Measurements from ENCODE around the gene CACFD1.

CACFD1 gene

DNA sequence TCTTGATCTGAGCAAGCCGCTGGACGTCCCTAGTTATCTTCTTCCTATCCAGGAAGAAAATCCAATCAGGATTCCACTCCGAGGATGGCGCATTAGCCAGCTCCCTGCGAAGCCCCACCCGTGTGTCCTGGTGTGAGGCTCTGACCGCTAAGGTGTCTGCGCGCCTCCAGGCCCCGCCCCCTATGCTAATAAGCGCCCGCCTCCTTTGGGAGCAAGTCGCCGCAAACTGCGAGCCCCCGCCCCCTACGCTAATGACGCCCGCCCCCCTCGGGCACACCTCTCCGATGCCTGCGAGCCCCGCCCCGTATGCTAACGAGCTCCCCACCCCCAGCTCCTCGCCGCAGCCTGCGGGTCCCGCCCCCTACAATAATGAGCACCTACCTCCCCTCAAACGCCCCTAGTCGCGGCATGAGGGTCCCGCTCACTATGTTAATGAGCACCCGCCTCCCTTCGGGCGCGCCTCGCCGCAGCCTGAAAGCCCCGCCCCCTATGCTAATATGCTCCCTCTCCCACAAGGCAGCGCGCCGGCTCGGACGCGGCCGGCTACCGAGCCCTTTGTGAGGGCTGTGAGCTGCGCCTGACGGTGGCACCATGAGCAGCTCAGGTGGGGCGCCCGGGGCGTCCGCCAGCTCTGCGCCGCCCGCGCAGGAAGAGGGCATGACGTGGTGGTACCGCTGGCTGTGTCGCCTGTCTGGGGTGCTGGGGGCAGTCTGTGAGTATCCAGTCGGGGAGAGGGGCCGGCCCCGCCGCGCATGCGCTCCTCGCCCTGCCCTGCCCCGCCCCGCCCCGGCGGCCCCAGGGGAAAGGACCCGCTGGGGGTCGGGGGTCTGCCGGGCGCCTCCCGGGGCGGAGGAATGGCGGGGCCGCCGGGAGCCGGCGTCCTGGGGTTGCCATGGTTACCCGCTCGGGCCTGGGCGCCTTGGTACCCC lies at the start of gene CACFD1:
Gene CACFD1 (plus strand): TSS at position 503 of the 929 bp plus-strand sequence. CDS start 89 bp downstream, at position 592.
- peak; percentile 80 to 90 for DNase-seq

DNA sequence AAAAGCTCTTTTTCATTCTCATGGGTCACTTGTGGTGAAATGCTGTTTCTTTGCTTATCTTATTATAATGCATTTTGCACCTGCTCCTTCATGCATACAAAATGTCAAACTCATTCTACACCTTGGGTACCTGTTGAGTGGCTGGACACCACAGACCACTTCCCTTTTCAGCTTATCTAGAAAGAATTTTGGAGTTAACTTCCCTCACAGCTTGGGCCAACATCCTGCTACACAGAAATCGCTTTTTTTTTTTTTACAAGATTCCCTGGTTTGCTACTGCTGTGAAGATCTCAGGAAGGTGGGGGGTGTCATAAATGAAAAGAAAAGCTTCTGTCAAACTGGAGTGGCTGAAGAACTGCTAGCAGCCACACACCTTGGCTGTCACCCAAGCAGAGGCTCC lies 44.6 kb upstream of the CACFD1 start:
- no peak for DNase-seq

DNA sequence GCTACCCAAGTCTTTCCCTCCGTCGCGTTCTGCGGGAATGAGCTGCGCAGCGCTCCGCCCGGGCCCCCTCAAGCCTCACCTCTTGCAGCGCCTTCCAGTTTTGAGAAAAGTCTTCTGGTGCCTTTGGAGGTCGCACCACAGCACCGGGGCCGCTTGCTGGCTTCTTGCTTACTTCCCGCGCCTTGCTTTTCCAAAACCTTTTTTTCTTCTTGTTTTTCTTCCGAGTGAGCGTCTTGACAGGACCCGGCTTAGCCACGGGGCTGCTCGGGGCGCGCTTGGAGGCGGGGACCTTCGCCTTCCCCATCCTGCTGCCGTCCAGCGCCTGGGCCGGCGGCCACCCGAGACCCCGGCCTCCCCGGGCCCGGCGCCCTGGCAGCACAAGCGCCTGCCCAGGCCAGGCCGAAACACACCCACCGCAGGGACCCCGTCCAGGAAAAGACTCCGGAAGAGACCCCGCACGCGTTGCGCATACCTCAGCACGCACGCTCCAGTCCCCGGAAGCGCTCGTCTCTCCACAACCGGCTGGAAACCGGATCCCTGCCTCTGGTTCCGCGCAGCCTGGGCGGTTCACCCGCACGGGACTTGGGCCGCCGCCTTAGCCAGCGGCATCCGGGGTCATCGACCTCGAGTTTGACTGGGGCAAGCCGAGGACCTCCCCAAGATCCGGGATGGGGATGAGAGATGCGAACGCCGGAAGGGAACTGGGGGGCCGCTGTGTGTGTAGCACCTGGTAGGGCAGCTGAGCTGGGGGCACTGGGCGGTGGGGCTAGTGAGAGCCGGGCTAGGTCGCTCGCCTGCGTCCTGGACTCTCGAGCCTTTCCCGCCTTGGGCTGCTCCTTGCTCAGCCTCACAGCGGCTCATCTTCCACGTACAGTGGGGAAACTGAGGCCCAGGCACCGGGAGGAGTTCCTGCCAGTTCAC lies 42.0 kb upstream of the CACFD1 start, which contains the start of gene REXO4:
Gene REXO4 (minus strand): TSS at position 470 of the 921 bp plus-strand sequence. CDS start 166 bp downstream, at position 304.
- DNase-seq: peak; percentile 87 to 90

DNA sequence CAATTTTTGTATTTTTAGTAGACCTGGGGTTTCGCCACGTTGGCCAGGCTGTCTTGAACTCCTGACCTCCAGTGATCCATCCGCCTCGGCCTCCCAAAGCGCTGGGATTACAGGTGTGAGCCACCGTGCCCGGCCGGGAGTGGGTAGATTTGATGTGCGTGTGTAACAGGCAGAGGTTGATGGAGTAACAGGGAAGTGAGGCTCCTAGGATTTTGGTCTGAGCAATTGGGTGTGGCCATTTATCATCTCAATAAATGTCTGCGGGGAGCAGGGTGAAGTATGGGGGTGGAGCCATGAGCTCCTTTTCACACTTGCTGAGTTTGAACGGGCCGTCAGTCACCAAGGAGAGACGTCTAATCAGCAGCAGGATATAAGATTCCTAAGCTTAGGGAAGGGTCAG lies 40.8 kb upstream of the CACFD1 start:
- DNase-seq: no peak

DNA sequence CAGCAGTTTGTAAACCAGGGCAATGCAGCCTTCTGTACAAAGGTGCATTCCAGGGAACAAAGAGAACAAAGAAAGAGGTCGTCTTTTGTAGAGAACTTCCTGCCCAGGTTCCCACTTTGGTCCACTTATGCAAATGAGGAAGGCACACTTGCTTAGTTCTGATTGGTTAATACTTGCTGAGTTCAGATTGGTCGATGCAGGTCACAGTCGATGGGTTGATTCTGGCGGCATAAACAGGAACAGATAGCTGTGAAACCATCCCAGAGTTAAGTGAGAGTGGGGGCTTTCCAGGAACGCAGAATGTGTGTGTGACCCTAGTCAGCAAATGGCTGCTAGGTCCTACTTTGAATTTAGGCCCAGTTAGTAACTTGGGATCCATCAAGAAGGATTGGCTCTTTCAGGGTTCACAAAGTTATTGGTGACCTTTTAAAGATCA lies 39.4 kb upstream of the CACFD1 start:
- no peak for DNase-seq

DNA sequence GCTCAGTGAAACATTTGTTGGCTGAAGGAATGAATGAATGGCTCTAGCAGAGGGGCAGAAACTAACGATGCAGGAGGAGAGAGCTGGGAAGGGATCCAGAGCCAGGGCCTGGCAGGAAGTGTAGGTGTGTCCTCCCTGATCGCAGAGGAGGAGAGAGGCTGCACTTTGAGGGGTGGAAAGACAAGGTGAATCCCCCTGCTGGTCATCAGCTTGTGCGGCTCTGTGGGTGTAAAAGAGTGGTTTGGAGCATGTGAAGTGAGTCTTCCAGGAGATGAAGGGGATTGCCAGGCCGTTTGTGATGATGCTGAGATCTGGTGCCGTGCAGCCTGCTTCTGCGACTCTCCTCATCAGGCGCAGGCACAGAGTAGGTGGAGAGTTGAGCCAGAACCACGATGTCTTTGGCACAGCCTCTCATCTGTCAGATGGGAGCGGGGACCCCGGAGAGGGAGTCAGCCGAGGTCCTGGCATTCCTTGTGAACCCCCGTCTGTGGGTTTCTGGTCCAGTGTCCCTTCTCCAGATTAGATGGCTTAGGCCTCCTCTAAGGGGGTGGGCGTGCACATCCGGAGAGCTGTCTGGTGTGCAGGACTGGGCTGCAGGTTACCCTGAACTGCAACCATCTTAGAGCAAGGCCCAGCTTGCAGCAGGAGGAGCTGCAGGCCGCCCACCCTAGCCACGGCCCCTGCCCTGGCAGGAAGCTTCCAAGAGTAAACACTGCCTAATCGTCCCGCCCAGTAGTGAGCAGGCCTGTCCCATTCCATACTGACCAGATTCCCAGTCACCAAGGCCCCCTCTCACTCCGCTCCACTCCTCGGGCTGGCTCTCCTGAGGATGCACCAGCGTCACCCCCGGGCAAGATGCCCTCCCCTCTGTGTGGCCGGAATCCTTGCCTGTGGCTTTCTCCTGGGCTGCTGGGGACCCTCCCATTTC lies 37.9 kb upstream of the CACFD1 start, which contains the start of gene ADAMTS13:
Gene ADAMTS13 (plus strand): TSS at position 753 of the 928 bp plus-strand sequence. CDS start 77 bp downstream, at position 830.
- DNase-seq: peak in 1 of 2 experiments; percentile 8

DNA sequence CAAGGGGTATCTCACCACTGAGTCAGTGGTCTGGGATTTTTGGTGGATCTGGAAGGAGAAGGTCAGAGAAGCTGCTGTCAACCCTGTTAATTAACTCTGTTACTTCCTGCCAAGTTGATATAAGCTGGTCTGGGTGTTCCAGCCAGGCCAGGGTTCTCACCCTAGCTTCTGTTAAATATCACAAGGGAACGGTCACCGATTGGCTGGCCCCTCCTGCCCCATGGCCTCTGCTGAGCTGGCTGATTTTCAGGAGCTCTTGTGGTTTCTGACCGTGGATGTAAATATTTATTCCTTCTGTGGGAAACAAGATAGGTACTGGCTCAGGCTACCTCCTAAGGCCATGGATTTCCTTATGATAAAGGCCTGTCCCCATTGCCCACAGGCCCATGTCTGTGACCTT lies 36.6 kb upstream of the CACFD1 start:
- no peak for DNase-seq

DNA sequence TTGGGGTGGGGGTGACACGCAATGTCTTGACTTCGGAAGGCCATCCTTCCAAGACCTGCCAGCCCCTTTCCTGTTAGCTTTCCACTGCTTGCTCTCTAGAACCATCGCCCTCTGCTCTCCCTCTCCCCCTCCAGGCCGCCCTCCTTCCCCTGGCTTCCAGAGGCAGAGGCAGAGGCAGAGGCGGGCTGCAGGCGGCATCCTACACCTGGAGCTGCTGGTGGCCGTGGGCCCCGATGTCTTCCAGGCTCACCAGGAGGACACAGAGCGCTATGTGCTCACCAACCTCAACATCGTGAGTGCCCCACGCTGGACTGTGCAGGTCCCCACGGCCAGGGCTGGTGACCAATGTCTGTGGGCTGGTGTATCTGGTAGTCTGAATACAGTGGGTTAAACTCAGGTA lies 35.6 kb upstream of the CACFD1 start:
- DNase-seq: no peak

DNA sequence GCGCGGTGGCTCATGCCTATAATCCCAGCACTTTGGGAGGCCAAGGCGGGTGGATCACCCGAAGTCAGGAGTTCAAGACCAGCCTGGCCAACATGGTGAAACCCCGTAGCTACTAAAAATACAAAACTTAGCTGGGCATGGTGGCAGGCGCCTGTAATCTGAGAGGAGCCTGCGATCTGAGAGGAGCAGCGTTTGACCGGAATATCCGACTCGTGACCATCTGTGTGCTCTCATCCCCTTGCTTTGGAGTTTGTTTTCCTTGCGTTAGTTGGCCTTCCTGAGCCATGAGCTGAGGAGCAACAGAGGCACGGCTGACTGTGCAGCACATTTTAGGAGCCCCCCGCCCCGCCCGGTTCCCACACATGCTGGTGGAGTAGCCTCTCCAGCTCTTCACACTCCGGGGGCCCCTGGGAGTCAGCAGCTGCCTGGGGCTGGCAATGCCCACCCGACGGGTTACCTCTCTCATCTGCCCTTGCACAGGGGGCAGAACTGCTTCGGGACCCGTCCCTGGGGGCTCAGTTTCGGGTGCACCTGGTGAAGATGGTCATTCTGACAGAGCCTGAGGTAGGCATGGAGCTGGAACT lies 34.6 kb upstream of the CACFD1 start:
- DNase-seq: no peak

DNA sequence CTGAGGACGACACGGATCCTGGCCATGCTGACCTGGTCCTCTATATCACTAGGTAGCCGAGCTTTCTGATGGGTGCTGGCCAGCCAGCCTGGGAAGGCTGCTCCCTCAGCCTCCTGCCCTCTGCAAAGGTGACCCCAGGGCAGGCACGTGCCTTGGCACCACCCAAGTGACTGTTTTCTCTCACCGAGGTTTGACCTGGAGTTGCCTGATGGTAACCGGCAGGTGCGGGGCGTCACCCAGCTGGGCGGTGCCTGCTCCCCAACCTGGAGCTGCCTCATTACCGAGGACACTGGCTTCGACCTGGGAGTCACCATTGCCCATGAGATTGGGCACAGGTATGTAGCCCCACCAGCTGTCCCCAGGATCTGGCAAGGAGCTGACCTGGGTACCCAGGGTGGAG lies 33.8 kb upstream of the CACFD1 start:
- DNase-seq: no peak

DNA sequence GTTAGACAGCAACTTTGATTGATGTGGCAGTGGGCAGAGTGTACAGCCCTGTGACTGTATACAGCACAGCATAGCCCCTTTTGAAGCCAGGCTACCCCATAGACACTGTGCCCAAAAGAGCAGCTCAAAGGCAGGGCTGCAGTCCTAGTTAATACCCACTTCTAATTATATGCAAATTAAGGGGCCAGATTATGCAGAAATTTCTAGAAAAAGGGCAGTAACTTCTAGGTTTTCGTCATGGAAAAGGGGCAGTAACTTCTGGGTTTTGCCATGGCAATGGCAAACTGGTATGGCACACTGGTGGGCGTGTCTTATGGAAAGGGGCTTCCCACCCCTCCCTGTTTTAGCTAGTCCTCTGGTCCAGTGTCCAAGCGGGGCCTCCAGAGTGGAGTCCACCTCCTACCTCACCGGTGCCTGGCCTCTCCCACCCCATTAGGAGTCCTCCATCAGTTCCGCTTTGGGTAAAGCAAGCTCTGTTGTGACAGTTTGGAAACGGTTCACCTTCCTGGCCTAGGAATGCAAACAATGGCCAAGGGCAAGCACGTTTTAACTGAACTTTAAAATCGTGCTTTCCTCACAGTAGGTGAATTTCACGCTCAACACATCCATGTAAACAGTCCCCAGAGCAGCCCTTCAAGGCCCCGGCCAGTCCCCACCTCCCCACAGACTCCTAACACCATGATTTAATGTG lies 32.0 kb upstream of the CACFD1 start:
- no peak for DNase-seq

DNA sequence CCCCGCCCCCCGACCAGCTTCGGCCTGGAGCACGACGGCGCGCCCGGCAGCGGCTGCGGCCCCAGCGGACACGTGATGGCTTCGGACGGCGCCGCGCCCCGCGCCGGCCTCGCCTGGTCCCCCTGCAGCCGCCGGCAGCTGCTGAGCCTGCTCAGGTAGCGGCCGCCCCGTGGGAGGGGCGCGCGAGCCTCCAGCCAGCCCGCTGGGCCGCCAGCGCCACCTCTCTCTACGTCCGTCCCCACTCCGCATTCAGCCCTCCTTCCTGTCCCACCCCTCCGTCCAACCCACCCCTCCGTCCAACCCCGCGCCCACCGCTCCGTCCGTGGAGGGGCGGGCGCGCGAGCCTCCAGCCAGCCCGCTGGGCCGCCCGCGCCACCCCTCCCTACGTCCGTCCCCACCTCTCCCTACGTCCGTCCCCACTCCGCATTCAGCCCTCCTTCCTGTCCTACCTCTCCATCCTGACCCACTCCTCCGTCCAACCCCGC lies 31.1 kb upstream of the CACFD1 start:
- DNase-seq: no peak

DNA sequence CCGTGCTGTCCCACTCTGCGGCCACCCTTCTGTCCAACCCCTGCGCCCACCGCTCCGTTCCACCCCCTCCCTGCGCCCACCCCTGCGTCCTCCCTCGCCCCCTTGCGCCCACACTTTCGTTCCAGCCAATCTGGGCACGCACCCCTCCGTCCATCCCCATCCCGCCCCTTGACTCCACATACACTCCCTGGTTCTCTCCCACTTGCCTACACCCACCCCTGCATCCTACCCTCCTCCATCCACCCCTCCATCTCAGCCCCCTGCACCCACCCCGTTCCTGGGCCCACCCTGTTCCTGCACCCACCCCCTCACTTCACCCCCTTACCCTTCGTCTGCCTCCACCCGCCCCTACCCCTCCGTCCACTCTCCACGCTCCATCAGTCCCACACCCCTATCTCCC lies 30.6 kb upstream of the CACFD1 start:
- DNase-seq: no peak

DNA sequence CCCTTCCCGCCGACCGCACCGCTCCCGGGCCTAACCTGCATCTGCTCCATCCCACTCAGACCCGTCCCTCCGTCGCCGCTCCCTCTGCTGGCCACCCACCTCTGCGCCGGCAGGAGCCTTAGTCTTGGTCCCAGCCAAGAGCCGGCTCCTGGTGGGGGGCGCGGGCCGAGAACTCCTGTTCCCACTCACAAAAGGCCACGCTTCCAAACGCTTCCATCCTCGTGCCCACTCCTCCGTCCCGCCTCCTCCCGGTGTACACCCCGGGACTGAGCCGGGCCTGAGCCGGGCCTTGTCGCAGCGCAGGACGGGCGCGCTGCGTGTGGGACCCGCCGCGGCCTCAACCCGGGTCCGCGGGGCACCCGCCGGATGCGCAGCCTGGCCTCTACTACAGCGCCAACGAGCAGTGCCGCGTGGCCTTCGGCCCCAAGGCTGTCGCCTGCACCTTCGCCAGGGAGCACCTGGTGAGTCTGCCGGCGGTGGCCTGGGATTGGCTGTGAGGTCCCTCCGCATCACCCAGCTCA lies 30.1 kb upstream of the CACFD1 start:
- no peak for DNase-seq

DNA sequence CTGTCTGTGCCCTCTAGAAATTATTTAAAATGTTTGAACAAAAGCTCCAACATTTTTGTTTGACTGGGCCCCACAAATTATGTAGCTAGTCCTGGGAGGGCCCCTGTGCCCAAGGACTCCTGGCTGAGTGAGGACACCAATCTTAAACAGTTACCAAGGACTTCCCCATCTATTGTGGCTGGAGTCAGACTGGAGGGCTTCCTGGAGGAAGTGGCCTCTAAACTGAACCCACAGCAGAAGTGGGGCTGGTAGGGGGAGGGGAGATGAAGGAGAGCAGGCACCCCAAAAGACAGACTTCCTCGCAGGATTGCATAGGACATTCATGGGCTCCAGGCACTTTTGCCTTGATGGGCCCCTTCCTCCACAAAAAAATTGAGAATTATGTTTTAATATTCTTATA lies 29.5 kb upstream of the CACFD1 start:
- DNase-seq: no peak

DNA sequence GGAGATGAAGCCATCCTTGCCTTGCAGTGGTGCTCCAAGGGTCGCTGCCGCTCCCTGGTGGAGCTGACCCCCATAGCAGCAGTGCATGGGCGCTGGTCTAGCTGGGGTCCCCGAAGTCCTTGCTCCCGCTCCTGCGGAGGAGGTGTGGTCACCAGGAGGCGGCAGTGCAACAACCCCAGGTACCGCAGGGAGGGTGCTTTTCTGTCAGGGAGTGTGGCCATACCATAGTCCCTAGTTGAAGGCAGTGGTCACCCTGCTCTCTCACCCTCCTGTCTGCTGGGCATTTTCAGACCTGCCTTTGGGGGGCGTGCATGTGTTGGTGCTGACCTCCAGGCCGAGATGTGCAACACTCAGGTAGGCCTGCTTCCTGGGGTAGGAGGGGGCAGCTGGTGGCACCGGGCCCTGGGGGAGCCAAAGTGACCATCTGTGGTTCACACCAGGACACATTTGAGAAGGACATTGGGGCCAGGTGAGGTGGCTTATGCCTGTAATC lies 26.4 kb upstream of the CACFD1 start:
- no peak for DNase-seq

DNA sequence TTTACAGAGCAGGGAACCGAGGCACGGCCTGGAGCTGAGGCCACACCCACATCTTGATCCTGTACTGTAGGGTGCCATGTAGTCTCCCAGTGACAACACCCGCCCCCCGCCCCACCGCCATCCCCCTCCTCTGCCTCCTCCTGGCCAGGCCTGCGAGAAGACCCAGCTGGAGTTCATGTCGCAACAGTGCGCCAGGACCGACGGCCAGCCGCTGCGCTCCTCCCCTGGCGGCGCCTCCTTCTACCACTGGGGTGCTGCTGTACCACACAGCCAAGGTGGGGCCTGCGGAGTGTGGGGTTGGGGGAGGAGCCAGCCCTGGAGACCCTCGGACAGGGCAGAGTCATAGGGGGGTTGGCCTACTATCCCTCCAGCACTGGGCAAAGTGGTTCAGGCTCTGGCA lies 23.1 kb upstream of the CACFD1 start:
- DNase-seq: no peak

DNA sequence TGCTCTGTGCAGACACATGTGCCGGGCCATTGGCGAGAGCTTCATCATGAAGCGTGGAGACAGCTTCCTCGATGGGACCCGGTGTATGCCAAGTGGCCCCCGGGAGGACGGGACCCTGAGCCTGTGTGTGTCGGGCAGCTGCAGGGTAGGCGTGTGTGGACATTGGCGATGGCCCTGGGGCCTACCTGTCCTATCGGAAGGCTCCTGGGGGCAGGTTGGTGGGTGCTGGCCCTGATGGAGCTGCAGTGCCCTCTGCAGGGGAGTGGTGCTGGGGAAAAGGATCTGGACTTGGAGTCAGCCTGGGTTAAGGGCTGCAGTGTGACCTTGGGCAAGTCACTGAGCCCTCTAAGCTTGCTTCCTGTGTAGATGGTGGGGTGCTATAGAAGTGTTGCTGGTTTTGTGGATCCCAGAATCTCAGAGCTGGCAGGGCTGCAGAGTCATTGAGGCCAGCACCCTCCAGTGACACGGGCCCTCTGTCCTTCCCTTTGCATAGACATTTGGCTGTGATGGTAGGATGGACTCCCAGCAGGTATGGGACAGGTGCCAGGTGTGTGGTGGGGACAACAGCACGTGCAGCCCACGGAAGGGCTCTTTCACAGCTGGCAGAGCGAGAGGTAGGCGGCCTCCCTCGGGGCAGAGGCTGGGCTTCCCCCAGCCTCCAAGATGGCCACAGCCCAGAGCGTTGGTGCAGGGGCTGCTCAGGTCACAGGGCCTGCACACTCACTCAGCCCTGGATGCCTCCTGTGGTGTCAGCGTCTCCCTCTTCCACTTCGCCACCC lies 21.8 kb upstream of the CACFD1 start:
- DNase-seq: no peak

DNA sequence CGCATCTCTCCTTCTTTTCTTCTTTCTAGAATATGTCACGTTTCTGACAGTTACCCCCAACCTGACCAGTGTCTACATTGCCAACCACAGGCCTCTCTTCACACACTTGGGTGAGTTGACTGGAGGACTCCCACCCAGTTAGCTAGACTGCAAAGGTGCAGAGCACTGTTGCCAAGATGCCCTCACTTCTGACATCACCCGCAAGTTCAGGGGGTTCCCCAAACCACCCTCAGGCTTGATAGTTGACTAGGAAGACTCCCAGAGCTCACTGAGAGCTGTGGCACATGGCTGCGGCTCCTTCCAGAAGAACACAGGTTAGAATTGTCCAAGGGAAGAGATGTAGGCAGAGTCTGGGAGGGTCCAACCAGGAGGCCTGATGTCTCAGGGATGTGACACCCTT lies 20.4 kb upstream of the CACFD1 start:
- no peak for DNase-seq

DNA sequence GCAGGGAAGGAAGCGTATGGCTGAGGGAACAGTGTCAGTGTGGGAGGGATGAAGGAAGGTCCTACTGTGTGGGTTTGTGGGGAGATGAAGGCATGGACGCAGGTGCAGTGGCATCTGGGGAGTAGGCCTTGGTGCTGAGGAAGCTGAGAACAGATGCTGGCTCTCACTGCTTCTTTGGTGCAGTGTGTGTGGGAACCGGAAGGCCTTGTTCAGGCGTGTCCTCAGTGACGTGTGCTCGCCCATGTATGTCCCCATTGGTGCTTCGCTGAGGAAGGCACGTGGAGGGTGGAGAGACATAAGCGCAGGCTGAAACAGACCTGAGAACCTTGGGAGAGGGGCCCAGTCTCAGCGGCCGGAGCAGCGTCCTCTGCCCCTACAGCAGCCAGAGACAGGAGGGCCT lies 18.9 kb upstream of the CACFD1 start:
- no peak for DNase-seq
